ACC112 (cell line): ENCODE data around the gene PATJ.

ENCODE experiments used
- H2AFZ ChIP-seq: fragments of 200-600 bp; sonication (generic); one replicate; pipeline ENCODE4 v1.6.0; 2017; ENCODE audit warnings: antibody characterized with exemption, low read length; ENCODE audit not compliant: unreplicated experiment
- H3K27ac ChIP-seq: fragments of 200-600 bp; sonication (generic); 2 replicates; pipeline ENCODE4 v1.5.1; 2014; ENCODE audit warnings: low read depth, mild to moderate bottlenecking, antibody characterized with exemption, low read length, moderate library complexity
- H3K27me3 ChIP-seq: fragments of 200-600 bp; sonication (generic); 2 replicates; pipeline ENCODE4 v1.6.1; 2014; ENCODE audit warnings: mild to moderate bottlenecking, antibody characterized with exemption, low read length, moderate library complexity, mixed read lengths; ENCODE audit not compliant: insufficient read depth
- H3K36me3 ChIP-seq: fragments of 200-600 bp; sonication (generic); 2 replicates; pipeline ENCODE4 v1.6.1; 2016; ENCODE audit warnings: mild to moderate bottlenecking, antibody characterized with exemption, low read length, moderate library complexity, mixed read lengths; ENCODE audit not compliant: insufficient read depth
- H3K4me1 ChIP-seq: fragments of 200-600 bp; sonication (generic); one replicate; pipeline ENCODE4 v1.6.1; 2016; ENCODE audit warnings: low read length, mixed read lengths; ENCODE audit not compliant: insufficient read depth, unreplicated experiment, control insufficient read depth
- H3K4me3 ChIP-seq: fragments of 200-600 bp; sonication (generic); 2 replicates; pipeline ENCODE4 v1.5.1; 2014; ENCODE audit warnings: mild to moderate bottlenecking, low read depth, low read length
- H3K79me2 ChIP-seq: fragments of 200-600 bp; sonication (generic); one replicate; pipeline ENCODE4 v1.6.0; 2016; ENCODE audit warnings: low read length; ENCODE audit not compliant: control insufficient read depth, unreplicated experiment, insufficient read depth

Gene PATJ

DNA sequence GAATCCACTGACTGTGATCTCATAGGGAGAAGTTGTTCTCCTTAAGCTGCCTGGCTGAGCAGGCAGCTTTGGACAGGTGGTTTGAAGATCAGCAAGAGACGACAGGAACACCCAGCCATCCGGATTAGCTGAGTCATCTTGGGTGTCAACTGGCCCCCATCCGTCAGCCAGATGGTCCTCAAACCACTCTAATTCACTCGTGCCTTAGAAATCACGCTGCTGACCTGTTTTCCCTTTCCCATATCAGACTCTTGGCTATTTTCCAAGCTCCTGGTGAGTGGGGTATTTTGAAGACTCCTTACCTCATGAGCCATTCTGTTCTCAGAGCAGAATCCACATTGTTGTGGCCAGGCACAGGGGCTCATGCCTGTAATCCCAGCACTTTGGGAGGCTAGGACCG, 303.3 kb downstream of the PATJ start:
- H3K36me3 ChIP-seq, result no peaks in the 10 kb centered on the region
- no peaks in the 10 kb centered on the region for H3K4me1 ChIP-seq
- H3K79me2 ChIP-seq, result no peaks in the 10 kb centered on the region
- H3K27me3 ChIP-seq, result no peaks in the 10 kb centered on the region
- H3K27ac ChIP-seq, result no peak overlapping the region
- H3K4me3 ChIP-seq, result no peak overlapping the region
- no peak overlapping the region for H2AFZ ChIP-seq

DNA sequence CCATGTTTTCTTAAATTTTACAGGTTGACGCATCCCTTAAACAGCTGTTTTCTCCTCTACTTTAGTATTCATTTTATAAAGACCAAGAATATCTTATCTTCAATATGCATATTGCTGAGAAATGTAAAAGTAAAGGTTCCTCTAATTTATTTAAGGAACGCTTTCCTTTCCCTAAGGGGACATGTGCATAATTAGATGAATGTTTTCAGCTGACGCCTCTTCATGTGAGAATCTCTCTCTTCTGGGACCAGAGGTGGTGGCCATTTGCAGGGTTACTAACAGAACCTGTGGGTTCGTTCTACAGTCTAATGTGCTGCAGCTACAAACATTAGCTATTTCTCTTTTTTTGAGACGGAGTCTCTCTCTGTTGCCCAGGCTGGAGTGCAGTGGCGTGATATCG, 304.6 kb downstream of the PATJ start:
- H3K79me2 ChIP-seq, result no peaks in the 10 kb centered on the region
- H3K36me3 ChIP-seq, result no peaks in the 10 kb centered on the region
- H2AFZ ChIP-seq, result no peak overlapping the region
- H3K4me1 ChIP-seq, result no peaks in the 10 kb centered on the region
- no peak overlapping the region for H3K27ac ChIP-seq
- H3K27me3 ChIP-seq, result no peaks in the 10 kb centered on the region
- no peak overlapping the region for H3K4me3 ChIP-seq

DNA sequence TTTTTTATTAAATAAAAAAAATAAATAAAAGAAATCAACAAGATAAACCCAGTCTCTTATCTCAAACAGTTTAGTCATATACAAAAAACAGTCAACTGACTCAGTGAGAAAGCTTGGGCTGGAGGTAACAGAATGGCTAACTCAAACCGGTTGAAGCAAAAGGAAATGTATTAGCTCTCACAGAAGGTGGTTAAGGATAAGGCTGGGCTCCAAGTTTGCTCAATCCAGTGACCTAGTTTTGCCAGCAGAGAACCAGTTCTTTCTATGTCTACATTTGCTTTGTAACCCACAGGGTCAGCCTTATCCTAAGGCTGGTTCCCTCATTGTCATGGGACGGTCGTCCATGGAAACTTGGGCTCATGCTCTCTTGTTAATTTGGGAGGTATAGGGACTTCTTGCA, 307.9 kb downstream of the PATJ start:
- H3K27me3 ChIP-seq, result no peaks in the 10 kb centered on the region
- H3K4me1 ChIP-seq, result no peaks in the 10 kb centered on the region
- no peak overlapping the region for H3K27ac ChIP-seq
- H2AFZ ChIP-seq, result no peak overlapping the region
- no peaks in the 10 kb centered on the region for H3K79me2 ChIP-seq
- no peaks in the 10 kb centered on the region for H3K36me3 ChIP-seq
- no peak overlapping the region for H3K4me3 ChIP-seq

DNA sequence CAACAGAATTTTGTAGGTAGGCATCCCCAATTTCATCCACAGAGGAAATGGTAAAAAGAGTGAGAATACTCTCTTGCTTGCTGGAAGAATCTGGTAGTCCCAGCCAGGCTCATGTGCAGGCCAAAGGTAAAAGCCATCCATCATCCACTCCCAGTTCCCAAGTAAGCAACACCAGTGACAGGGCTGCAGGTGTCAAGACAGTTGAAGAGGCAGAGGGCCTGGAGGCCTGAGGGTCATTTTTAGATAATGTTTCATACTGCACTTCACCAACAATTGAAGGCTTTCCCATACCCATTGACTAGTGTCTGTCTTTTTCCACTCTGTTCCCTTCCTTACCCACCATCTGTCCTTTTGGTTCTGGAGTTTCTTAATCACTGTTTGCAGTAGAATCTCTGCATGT, 310.7 kb downstream of the PATJ start:
- Histone ChIP-seq H3K4me1 (no peaks in the 10 kb centered on the region), H3K4me3 (no peak overlapping the region), H3K27ac (no peak overlapping the region), H3K79me2 (no peaks in the 10 kb centered on the region), H2AFZ (no peak overlapping the region), H3K36me3 (no peaks in the 10 kb centered on the region), H3K27me3 (no peaks in the 10 kb centered on the region)

DNA sequence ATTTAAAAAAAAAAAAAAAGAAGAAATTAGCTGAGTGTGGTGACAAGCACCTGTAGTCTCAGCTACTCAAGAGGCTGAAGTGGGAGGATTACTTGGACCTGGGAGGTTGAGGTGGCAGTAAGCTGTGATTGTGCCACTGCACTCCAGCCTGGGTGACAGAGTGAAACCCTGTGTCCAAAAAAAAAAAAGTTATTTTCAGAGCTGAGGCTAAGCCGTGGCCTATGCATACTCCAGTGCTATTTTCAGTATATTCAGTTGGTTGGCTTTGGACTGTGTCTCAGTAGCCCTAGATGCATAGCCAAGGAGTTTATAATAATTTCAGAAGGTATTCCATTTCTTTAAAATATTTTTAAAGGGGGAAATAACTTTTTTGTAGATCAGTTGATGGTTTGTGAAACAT, 311.9 kb downstream of the PATJ start:
- Histone ChIP-seq H3K4me3 (no peak overlapping the region), H3K4me1 (no peaks in the 10 kb centered on the region), H2AFZ (no peak overlapping the region), H3K27ac (no peak overlapping the region), H3K36me3 (no peaks in the 10 kb centered on the region), H3K27me3 (no peaks in the 10 kb centered on the region), H3K79me2 (no peaks in the 10 kb centered on the region)

DNA sequence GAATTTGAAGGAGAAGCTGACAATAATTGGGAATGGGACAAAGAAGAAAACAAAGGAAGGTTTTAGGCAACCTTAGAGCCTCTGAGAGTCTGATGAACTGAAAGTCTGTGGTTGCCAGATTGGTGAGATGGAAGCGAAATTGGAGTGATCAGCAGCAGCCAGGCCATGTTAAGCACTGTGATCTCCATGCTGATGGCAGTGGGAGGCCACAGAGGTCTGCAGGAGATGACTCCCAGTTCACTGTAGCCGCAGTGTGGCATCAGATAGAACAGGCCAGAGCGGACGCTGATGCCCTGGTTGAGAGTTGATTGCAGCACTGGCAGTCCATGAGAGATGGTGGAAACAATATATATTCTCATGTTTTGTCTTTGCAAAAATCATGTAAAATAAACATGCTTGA, 314.9 kb downstream of the PATJ start:
- Histone ChIP-seq H3K79me2 (no peaks in the 10 kb centered on the region), H3K4me1 (no peaks in the 10 kb centered on the region), H2AFZ (no peak overlapping the region), H3K36me3 (no peaks in the 10 kb centered on the region), H3K27ac (no peak overlapping the region), H3K27me3 (no peaks in the 10 kb centered on the region), H3K4me3 (no peak overlapping the region)

DNA sequence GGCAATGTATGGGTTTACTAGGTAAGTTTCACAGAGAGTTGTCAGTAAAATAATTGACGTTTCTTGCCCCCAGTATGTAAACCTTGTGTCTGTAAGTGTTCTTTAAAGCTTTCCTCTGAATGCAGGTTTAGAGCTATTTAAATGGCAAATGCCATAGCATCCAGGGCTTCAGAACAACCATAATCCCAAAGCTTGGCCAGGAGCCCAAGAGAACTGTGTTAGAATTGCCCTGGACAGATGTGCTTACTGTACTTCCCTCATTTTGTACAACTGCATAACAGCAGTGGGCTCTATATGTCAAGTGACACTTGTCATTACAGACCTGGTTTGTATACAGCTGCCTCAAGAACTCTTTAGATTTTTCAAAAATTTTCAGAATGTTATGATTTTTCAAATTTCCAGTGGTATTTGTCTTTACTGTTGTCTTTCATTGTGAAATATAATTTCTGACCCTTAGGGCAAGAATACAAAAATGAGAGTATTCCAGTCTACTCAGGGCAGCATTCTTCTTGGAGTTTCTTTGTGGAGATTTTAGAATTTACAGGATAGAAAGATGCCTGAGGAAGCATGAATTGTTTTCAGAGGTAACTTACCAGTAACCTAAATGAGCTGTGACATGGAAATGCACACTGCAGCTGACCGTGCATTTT, 315.5 kb downstream of the PATJ start:
- Histone ChIP-seq H3K4me1 (no peaks in the 10 kb centered on the region), H3K27me3 (no peaks in the 10 kb centered on the region), H3K36me3 (no peaks in the 10 kb centered on the region), H3K79me2 (no peaks in the 10 kb centered on the region), H2AFZ (no peak overlapping the region), H3K27ac (no peak overlapping the region), H3K4me3 (no peak overlapping the region)

DNA sequence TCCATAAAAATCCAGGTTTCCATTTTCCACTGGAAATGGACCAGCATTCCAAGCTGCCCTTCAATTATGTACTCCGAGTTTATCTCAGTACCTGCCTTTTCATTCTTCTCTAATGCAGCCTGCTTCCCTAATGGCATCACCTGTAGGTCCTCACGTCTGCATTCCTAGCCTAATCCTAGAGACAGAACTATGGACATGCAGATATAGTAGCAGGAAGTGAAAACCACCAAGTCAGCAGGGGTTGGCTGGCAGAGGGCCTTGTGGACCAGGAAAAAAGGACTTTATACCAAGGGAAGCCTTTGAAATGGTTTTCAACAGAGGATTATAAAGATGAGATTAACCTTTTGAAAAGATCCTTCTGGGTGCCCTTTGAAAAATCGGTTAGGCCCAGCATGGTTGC, 316.7 kb downstream of the PATJ start:
- no peak overlapping the region for H3K4me3 ChIP-seq
- H3K36me3 ChIP-seq, result no peaks in the 10 kb centered on the region
- H3K27ac ChIP-seq, result no peak overlapping the region

DNA sequence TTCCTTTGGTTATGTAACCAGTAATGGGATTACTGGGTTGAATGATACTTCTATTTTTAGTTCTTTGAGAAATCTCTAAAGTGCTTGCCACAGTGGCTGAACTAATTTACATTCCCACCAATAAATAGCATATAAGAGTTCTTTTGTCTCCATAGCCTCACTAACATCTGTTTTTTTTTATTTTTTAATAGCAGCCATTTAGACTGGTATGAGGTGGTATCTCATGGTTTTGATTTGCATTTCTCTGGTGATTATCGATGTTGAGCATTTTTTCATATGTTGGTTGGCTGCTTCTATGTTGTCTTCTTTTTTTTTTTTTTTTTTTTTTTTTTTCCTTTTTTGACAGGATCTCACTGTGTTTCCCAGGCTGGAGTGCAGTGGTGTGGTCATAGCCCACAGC, 319.8 kb downstream of the PATJ start:
- no peaks in the 10 kb centered on the region for H3K27me3 ChIP-seq
- no peak overlapping the region for H3K4me3 ChIP-seq
- H3K79me2 ChIP-seq, result no peaks in the 10 kb centered on the region
- no peaks in the 10 kb centered on the region for H3K36me3 ChIP-seq
- H3K27ac ChIP-seq, result no peak overlapping the region
- H3K4me1 ChIP-seq, result no peaks in the 10 kb centered on the region
- H2AFZ ChIP-seq, result no peak overlapping the region

More for the DNA sequence above, 316.7 kb downstream of the PATJ start:
- H2AFZ ChIP-seq, result no peak overlapping the region
- no peaks in the 10 kb centered on the region for H3K79me2 ChIP-seq
- H3K4me1 ChIP-seq, result no peaks in the 10 kb centered on the region
- H3K27me3 ChIP-seq, result no peaks in the 10 kb centered on the region

DNA sequence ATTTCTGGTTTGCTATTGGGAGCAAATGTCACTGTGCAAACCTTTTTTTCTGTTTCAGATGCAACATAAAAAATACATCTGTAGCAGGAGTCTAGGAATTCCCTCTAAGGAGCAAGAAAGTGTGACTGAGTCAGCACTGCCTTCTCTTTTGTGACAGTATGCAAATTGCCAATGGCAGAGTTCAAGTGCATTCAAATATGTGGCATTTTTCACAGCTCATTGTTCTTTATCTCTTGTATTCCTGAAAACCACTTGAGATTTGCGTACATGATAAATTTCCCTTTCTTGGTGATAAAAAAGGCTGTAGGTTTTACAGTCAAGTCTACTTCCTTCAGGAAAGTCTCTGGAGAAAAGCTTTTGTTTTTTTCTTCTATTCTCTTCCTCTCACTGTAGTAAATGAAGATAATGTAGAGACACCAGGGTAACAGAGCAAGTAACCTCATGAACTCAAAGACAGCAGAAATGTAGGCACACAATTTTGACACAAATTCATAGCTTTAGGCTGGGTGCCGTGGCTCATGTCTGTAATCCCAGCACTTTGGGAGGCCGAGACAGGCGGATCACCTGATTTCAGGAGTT, 322.6 kb downstream of the PATJ start:
- Histone ChIP-seq H3K4me1 (no peaks in the 10 kb centered on the region), H3K4me3 (no peak overlapping the region), H3K27ac (no peak overlapping the region), H3K27me3 (no peaks in the 10 kb centered on the region), H3K36me3 (no peaks in the 10 kb centered on the region), H2AFZ (no peak overlapping the region), H3K79me2 (no peaks in the 10 kb centered on the region)

DNA sequence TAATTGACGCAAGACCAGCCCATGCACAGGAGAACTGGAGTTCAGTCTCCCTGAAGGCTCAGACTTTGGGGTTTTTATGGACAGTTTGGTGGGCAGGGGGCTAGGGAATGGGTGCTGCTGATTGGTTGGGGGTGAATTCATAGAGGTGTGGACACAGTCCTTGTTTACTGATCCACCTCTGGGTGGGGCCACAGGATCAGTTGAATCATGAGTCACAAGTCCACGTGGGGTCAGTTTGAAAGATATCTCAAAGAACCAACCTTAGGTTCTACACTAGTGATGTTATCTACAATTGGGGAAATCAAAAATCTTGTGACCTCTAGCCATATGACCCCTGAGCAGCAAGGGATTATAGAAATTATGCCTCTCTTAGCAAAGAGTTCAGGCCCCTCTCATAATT, 324.4 kb downstream of the PATJ start:
- H3K4me3 ChIP-seq, result no peak overlapping the region
- H3K4me1 ChIP-seq, result no peaks in the 10 kb centered on the region
- H3K36me3 ChIP-seq, result no peaks in the 10 kb centered on the region

More for the DNA sequence above, 324.4 kb downstream of the PATJ start:
- Histone ChIP-seq H3K27ac (no peak overlapping the region), H2AFZ (no peak overlapping the region), H3K27me3 (no peaks in the 10 kb centered on the region), H3K79me2 (no peaks in the 10 kb centered on the region)
